Right cardiac atrium (tissue), 5 donors: ENCODE measurements around the gene SCYL1. TPM values are rescaled to one million over a fixed set of nuclear protein-coding genes. Genes with fewer than 3 reads are reported as not detected.

ENCODE experiments used
- ATAC-seq, 2 donors: fragments of 200-7000 bp; cut with Tn5 transposase; one replicate each; pipeline versions ENCODE4 v1.8.0 to v1.9.1; 2020; ENCODE audit warnings: moderate library complexity in 2 of 2, mild to moderate bottlenecking in 1 of 2
- DNase-seq, 3 donors: peaks; one replicate each; pipeline ENCODE4 v3.0.0-alpha.2; 2020
- H3K27ac ChIP-seq: one replicate; pipeline ENCODE4 v1.5.1; 2013; ENCODE audit warnings: mild to moderate bottlenecking, low read length, control low read depth, moderate library complexity
- H3K27me3 ChIP-seq: one replicate; pipeline ENCODE4 v1.6.1; 2013; ENCODE audit not compliant: control insufficient read depth, insufficient read depth
- H3K4me1 ChIP-seq: one replicate; pipeline ENCODE4 v1.6.1; 2013; ENCODE audit warnings: low read length; ENCODE audit not compliant: control insufficient read depth, insufficient read depth
- H3K4me3 ChIP-seq: one replicate; pipeline ENCODE4 v1.5.1; 2013; ENCODE audit warnings: low read length, control low read depth
- H3K9me3 ChIP-seq: one replicate; pipeline ENCODE4 v1.6.1; 2013; ENCODE audit warnings: low read length; ENCODE audit not compliant: control insufficient read depth
- WGBS: extraction: QIAGEN DNeasy Blood & Tissue Kit; methylation state at CpG from one replicate; pipeline ENCODE4 v1.1.7; 2013; 5-methylcytosine and 5-hydroxymethylcytosine counted together
- intact Hi-C, 4 donors: fragments of 100-400 bp; cut with DNase I; formaldehyde crosslinking; loops; one replicate each; pipeline versions ENCODE4 v1.11.0 to v1.14.0; 2022 to 2023
- polyA plus RNA-seq: library from polyadenylated mRNA; stranded (reverse); fragments of 200-250 nt; gene quantifications from one replicate; pipeline ENCODE4 v1.2.3, GENCODE V29; 2013
- total RNA-seq, 4 donors: library from RNA; stranded (reverse); fragmentation: NEBNext Ultra II Directional; extraction: Animal tissue kit (Norgen Biotek cat#: 25700); gene quantifications; one replicate each; pipeline ENCODE4 v1.2.1, GENCODE V29; 2021
- donor health status: healthy with polysubstance abuse.
- donor health status: DM: no; HTN: yes; CAD: no.
- donor health status: DM: no; HTN: no; CAD: no.
- donor health status: DM: no; HTN: yes; CAD: no; lungs with severe emphysema.
- donor health status: DM: yes; HTN: yes; CAD: no.

Gene SCYL1
- total and polyA plus RNA-seq, 5 donors = 56.6 to 65.2 (median 61.9) TPM

DNA sequence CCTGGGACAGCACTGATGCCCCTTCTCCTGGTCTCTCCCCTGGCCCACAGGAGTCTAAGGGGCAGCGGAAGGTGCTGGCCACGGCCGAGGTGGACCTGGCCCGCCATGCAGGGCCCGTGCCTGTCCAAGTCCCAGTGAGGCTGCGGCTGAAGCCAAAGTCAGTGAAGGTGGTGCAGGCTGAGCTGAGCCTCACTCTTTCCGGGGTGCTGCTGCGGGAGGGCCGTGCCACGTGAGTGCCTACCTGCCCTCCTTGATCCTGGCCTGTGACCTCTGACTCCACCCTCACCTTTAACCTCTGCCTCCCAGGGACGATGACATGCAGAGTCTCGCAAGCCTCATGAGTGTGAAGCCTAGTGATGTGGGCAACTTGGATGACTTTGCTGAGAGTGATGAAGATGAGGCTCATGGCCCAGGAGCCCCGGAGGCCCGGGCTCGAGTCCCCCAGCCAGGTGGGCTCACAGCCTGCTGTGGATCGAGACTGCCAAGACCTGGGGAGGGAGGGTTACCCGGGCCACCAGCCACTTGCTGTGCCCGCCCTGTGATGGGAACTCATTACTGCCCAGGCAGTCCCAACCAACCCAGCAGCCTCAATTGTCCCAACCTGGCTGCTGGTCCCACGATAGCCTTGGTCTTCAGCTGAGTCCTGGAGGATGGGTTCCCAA, 55.3 kb downstream of the SCYL1 start:
- whole genome bisulfite sequencing = 89% methylated on average over 19 of the region's 19 CpGs
- peak in 1 of 3 donors; percentile 45 for DNase-seq
- Histone ChIP-seq H3K27me3 (no peaks in the 10 kb centered on the region), H3K4me1 (peaks cover 7% of the 10 kb centered on the region), H3K27ac (no peak overlapping the region), H3K4me3 (no peak overlapping the region), H3K9me3 (no peaks in the 10 kb centered on the region)
- ATAC-seq = no peak
- intact Hi-C loops = no loop called here

DNA sequence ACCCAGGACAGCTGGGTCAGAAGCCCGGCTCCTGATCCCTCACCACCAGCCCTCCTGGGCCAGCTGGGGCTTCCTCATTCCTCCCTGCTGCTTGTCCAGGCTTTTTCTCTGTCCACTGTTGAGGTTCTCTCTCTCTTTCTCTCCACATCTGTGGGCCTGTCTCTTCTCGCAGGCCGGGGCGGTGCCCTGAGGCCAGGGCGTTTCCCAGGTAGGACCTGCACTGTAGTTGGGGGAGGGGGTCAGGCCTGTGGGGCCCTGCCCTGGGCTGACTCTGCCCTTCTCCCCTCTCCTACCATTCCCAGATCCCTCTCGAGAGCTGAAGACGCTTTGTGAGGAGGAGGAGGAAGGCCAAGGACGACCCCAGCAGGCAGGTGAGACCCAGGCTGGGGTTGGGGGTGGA, 55.9 kb downstream of the SCYL1 start:
- H3K4me3 ChIP-seq = no peak overlapping the region

DNA sequence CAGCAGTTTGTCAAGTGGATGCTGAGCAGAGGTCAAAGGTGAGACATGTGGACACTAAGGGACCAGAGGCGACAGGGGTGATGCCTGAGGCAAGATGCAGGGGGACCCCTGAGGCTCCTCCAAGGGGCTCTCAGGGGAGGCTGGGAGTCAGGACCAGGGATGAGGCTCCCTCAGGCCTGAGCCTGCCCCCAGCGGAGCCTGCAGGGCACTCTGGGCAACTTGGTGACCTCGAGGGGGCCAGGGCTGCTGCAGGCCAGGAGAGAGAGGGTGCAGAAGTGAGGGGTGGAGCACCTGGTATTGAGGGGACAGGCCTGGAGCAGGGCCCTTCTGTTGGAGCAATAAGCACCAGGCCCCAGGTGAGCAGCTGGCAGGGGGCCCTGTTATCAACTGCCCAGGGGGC, 57.0 kb downstream of the SCYL1 start:
- intact Hi-C loops = no loop called here
- ATAC-seq = no peak
- 91% methylated on average over 3 of the region's 3 CpGs for WGBS
- peak in 1 of 3 donors; percentile 47 for DNase-seq
- Histone ChIP-seq H3K9me3 (no peaks in the 10 kb centered on the region), H3K4me1 (peaks cover 5% of the 10 kb centered on the region), H3K27ac (no peak overlapping the region), H3K4me3 (no peak overlapping the region), H3K27me3 (no peaks in the 10 kb centered on the region)

More for the DNA sequence above, 55.9 kb downstream of the SCYL1 start:
- peaks cover 7% of the 10 kb centered on the region for H3K4me1 ChIP-seq
- no peaks in the 10 kb centered on the region for H3K9me3 ChIP-seq
- no peaks in the 10 kb centered on the region for H3K27me3 ChIP-seq
- WGBS = 92% methylated on average over 8 of the region's 8 CpGs
- no peak overlapping the region for H3K27ac ChIP-seq
- DNase-seq (peak in 1 of 3 donors; percentile 51), ATAC-seq (no peak)
- intact Hi-C loops = no loop called here

DNA sequence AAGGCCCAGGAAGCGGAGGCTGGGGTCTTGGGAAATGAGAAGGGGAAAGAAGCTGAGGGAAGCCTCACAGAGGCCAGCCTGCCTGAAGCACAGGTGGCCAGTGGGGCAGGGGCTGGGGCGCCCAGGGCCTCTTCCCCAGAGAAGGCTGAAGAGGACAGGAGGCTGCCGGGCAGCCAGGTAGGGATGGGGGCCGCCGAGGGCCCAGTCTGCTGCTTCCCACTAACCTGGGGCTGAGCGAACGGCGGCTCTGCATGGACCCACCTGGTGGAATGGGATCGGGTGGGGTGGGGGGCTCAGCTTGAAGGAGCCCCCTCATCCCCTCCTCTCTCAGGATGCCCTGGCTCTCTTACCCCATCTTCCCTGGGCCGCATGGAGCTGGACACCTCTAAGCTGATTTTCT, 58.7 kb downstream of the SCYL1 start:
- ATAC-seq = no peak
- H3K27ac ChIP-seq = no peak overlapping the region
- no peaks in the 10 kb centered on the region for H3K27me3 ChIP-seq

DNA sequence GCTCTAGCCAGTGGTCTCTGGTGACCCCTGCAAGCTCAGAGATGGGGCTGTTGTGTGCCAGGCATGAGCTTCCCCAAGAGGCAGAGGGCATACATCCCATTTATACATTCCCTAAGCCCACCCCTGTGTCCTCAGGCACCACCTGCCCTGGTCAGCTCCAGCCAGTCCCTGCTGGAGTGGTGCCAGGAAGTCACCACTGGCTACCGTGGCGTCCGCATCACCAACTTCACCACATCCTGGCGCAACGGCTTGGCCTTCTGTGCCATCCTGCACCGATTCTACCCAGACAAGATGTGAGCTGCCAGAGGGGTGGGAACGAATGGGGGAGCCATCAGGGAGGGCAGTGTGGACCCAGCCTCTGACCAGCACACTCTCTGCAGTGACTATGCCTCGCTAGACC, 59.2 kb downstream of the SCYL1 start:
- 83% methylated on average over 8 of the region's 8 CpGs for WGBS
- Histone ChIP-seq H3K9me3 (no peaks in the 10 kb centered on the region), H3K4me3 (no peak overlapping the region), H3K27ac (no peak overlapping the region), H3K4me1 (peaks cover 2% of the 10 kb centered on the region), H3K27me3 (no peaks in the 10 kb centered on the region)
- intact Hi-C loops = no loop called here
- ATAC-seq = no peak
- peak in 1 of 3 donors; percentile 49 for DNase-seq

More for the DNA sequence above, 58.7 kb downstream of the SCYL1 start:
- no peaks in the 10 kb centered on the region for H3K9me3 ChIP-seq
- intact Hi-C loops = no loop called here
- peaks cover 2% of the 10 kb centered on the region for H3K4me1 ChIP-seq
- 84% methylated on average over 10 of the region's 10 CpGs for WGBS
- DNase-seq = peak in 1 of 3 donors; percentile 53
- no peak overlapping the region for H3K4me3 ChIP-seq

DNA sequence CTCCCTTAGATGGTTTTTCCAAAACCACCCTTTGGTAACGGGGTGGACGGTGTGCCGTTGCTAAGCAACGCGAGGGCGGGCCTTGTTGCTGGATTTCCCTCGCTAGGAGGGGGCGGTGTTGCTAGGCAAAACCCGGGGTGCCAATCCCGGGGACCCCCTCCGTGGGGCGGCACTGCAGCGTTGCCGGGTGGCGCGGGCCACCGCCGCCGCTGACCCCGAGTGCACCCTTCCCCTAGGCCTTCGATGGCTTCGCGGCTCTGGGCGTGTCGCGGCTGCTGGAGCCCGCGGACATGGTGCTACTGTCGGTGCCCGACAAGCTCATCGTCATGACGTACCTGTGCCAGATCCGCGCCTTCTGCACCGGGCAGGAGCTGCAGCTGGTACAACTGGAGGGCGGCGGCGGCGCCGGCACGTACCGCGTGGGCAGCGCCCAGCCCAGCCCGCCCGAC, 59.9 kb downstream of the SCYL1 start:
- H3K27me3 ChIP-seq = no peaks in the 10 kb centered on the region
- H3K4me1 ChIP-seq = peaks cover 2% of the 10 kb centered on the region
- no peaks in the 10 kb centered on the region for H3K9me3 ChIP-seq
- H3K27ac ChIP-seq = no peak overlapping the region
- ATAC-seq (no peak), DNase-seq (peak; percentile 28 to 71 (median 51))
- no peak overlapping the region for H3K4me3 ChIP-seq
- 68% methylated on average over 46 of the region's 46 CpGs for WGBS
- intact Hi-C loops = no loop called here

DNA sequence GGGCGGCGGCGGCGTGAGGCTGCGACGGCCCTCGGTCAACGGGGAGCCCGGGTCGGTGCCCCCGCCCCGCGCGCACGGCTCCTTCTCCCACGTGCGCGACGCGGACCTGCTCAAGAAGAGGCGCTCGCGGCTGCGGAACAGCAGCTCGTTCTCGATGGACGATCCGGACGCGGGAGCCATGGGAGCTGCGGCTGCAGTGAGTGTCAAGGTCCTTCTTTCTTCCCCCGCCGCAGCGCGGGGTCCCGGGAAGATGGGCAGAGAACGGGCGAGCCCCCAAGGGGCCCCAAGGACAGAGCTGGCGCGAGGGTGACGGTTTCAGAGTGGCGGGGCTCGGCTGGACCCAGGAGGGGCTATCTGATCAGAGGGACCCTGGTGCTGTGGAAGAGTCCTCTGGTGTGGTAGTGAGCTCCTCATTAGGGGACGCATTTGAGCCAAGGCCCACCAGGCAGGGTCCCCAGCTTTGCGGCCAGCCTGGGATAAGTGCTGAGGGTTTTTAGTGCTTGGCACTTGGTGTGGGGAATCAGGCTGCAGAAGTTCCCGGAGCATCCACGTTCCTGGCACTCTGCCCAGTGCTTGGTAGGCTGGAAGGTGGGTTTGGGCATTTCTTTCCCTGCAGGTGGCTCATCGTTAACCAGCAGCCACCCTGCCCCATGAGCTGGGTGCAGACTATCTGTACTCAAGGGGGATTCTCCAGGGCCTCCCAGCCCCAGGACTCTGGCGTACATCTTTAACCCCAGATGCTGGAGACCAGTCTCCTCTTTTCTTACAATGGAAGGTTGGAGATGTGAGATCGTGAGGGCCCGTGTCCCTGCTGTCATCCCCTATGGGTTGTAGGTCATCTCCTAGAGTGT, 60.7 kb downstream of the SCYL1 start:
- intact Hi-C loops = no loop called here

DNA sequence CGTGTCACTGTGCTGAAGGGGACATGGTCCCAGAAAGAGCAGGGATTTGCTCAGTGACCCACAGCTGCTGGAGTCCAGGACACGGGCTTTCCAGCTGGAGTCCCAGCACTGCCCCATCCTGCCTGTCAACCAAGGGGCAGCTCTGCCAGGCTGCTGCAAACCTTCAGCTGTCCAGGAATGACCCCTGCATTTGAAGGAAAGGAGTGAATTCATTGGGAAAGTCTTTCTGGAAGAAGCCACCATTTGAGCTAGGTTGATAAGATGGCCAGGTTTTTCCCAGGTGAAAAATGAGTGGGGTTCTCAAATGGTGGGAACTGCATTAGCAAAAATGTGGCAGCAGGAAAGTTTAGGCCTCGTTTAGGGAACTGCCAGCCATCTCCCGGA, 61.4 kb downstream of the SCYL1 start:
- Histone ChIP-seq H3K27ac (peak overlapping the region; percentile 64), H3K27me3 (no peaks in the 10 kb centered on the region), H3K9me3 (no peaks in the 10 kb centered on the region), H3K4me1 (peaks cover 2% of the 10 kb centered on the region), H3K4me3 (no peak overlapping the region)
- ATAC-seq = no peak
- WGBS = 70% methylated on average over 4 of the region's 4 CpGs
- intact Hi-C loops = no loop called here
- DNase-seq = no peak

More for the DNA sequence above, 60.7 kb downstream of the SCYL1 start:
- no peaks in the 10 kb centered on the region for H3K9me3 ChIP-seq
- H3K4me1 ChIP-seq = peaks cover 2% of the 10 kb centered on the region
- ATAC-seq (no peak), DNase-seq (peak in 2 of 3 donors; percentile 71 to 73)
- H3K27me3 ChIP-seq = no peaks in the 10 kb centered on the region
- H3K4me3 ChIP-seq = no peak overlapping the region
- no peak overlapping the region for H3K27ac ChIP-seq
- WGBS = 73% methylated on average over 51 of the region's 51 CpGs

DNA sequence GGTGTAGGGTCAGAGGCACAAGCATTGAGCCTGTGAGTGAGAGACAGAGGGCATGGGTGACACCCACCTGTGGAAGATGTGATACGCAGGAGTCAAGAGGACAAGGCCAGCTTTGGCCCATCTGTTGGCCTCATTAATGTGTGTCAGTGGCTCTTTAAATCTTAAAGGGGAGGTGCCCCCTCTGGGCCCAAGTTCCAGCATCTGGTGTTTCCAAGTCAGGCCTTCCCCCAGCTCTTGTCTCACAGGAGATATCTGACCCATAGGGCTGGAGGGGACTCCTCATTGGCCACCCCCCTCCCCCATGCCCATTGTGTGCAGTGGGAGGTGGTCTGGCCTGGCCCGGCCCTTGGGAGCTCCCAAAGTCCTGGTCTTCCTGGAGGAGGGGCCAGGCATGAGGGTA, 61.8 kb downstream of the SCYL1 start:
- Histone ChIP-seq H3K27ac (peak overlapping the region; percentile 64), H3K4me1 (peaks cover 2% of the 10 kb centered on the region), H3K4me3 (no peak overlapping the region), H3K9me3 (no peaks in the 10 kb centered on the region), H3K27me3 (no peaks in the 10 kb centered on the region)
- DNase-seq = peak in 2 of 3 donors; percentile 72 to 81
- peak; percentile 10 to 16 for ATAC-seq
- intact Hi-C loops = no loop called here
- WGBS = 49% methylated on average over 2 of the region's 2 CpGs
